ENCODE measurements around the gene TMED4.

DNA sequence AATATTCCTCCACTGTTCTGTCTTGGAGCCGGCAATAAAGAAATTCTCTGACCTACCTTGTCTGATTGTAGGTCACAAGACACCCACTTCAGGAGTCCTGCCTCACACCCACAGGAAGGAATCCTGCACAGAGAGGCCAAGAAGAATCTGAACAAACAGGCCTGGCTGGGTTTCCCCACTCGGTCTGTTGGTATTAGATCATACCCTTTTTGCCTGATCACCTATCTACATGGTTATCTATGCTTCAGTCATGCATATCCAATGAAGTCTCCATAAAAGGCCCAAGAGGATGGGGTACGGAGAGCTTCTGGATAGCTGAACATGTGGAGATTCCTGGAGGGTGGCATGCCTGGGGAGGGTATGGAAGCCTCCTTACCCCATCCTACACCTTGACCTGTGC is 36.7 kb upstream of the TMED4 start:
- TF ChIP-seq, protein P1, sequence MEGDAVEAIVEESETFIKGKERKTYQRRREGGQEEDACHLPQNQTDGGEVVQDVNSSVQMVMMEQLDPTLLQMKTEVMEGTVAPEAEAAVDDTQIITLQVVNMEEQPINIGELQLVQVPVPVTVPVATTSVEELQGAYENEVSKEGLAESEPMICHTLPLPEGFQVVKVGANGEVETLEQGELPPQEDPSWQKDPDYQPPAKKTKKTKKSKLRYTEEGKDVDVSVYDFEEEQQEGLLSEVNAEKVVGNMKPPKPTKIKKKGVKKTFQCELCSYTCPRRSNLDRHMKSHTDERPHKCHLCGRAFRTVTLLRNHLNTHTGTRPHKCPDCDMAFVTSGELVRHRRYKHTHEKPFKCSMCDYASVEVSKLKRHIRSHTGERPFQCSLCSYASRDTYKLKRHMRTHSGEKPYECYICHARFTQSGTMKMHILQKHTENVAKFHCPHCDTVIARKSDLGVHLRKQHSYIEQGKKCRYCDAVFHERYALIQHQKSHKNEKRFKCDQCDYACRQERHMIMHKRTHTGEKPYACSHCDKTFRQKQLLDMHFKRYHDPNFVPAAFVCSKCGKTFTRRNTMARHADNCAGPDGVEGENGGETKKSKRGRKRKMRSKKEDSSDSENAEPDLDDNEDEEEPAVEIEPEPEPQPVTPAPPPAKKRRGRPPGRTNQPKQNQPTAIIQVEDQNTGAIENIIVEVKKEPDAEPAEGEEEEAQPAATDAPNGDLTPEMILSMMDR (IDR thresholded peaks at IDR 0.05 in 2 of 3, conservative IDR thresholded peaks at IDR 0.05 in 1 of 3; ENCODE audit: borderline replicate concordance in 1 of 3, insufficient read depth in 1 of 3, low read depth in 2 of 3, low read length in 2 of 3) = no peak
- no peak for TF ChIP-seq ZBTB33 (IDR thresholded peaks at IDR 0.05; ENCODE audit: extremely low read depth, insufficient replicate concordance, low read length)
- no peak for TF ChIP-seq EGR1 (IDR thresholded peaks at IDR 0.05; ENCODE audit: low read depth)
- TF ChIP-seq, protein P2, sequence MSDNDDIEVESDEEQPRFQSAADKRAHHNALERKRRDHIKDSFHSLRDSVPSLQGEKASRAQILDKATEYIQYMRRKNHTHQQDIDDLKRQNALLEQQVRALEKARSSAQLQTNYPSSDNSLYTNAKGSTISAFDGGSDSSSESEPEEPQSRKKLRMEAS (IDR thresholded peaks at IDR 0.05) = no peak
- no peak for TF ChIP-seq TCF7L2 (IDR thresholded peaks at IDR 0.05; ENCODE audit: borderline replicate concordance, extremely low read depth, insufficient read depth, insufficient read length)
- no peak for TF ChIP-seq EZH2 (IDR thresholded peaks at IDR 0.05)
- TF ChIP-seq POLR2AphosphoS5 (IDR thresholded peaks at IDR 0.05; ENCODE audit: low read depth, low read length) = no peak
- TF ChIP-seq EZH2phosphoT487 (IDR thresholded peaks at IDR 0.05; ENCODE audit: borderline replicate concordance) = no peak
